Kidney (tissue), 14 donors: ENCODE results near the gene PIK3R3. TPM values are rescaled to one million over a fixed set of nuclear protein-coding genes. Genes with fewer than 3 reads are reported as not detected.

Experiments used
- DNase-seq, 5 donors: peaks; one replicate each; pipeline ENCODE4 v3.0.0-alpha.2; 2013 to 2020
- FAIRE-seq: peaks from 2 replicates; lab custom pipeline; 2012; peaks lifted over from hg19 to GRCh38; lab: Jason Lieb, UNC
- H3K27ac ChIP-seq, 2 donors: one replicate each; pipeline ENCODE4 v1.7.0; 2013; ENCODE audit warnings: low read depth in 2 of 2, low read length in 2 of 2, inconsistent platforms in 1 of 2
- H3K27me3 ChIP-seq: one replicate; pipeline ENCODE4 v1.7.1; 2013; ENCODE audit warnings: low read length, inconsistent platforms; ENCODE audit not compliant: control insufficient read depth, insufficient read depth
- H3K36me3 ChIP-seq, 3 donors: one replicate each; pipeline versions ENCODE4 v1.7.0 to v1.7.1; 2013; ENCODE audit warnings: low read length in 3 of 3, control low read depth in 1 of 3, inconsistent platforms in 1 of 3; ENCODE audit not compliant: insufficient read depth in 3 of 3, control insufficient read depth in 2 of 3
- H3K4me1 ChIP-seq, 3 donors: one replicate each; pipeline versions ENCODE4 v1.7.0 to v1.7.1; 2013; ENCODE audit warnings: low read length in 3 of 3, inconsistent platforms in 1 of 3, low read depth in 1 of 3; ENCODE audit not compliant: control insufficient read depth in 2 of 3, insufficient read depth in 2 of 3
- H3K4me3 ChIP-seq, 3 donors: one replicate each; pipeline versions ENCODE4 v1.7.0 to v1.8.1; 2013; ENCODE audit warnings: low read length in 3 of 3, control low read depth in 1 of 3, inconsistent platforms in 1 of 3
- H3K9ac ChIP-seq, 3 donors: one replicate each; pipeline versions ENCODE4 v1.7.0 to v1.7.1; 2013; ENCODE audit warnings: low read length in 3 of 3, control low read depth in 1 of 3, inconsistent platforms in 1 of 3
- H3K9me3 ChIP-seq, 3 donors: one replicate each; pipeline versions ENCODE4 v1.7.0 to v1.7.1; 2013; ENCODE audit warnings: low read length in 3 of 3, control low read depth in 1 of 3, inconsistent platforms in 1 of 3; ENCODE audit not compliant: control insufficient read depth in 2 of 3, insufficient read depth in 1 of 3
- CTCF ChIP-seq: IDR thresholded peaks from 3 replicates; pipeline ENCODE4 v1.5.1; 2012; ENCODE audit warnings: mild to moderate bottlenecking, moderate library complexity, borderline replicate concordance; ENCODE audit not compliant: insufficient read depth; ENCODE audit errors: extremely low read depth
- intact Hi-C: fragments of 100-400 bp; cut with DNase I; formaldehyde crosslinking; loops from one replicate; pipeline ENCODE4 v1.11.1; 2022
- polyA plus RNA-seq: library from polyadenylated mRNA; stranded (reverse); fragments of 350-450 nt; fragmentation: Illumina TruSeq; extraction: RNeasy Lipid Tissue Mini Kit (QIAGEN cat#74804); gene quantifications from one replicate; pipeline ENCODE4 v1.2.3, GENCODE V29; 2014; ENCODE audit warnings: low read depth, low replicate concordance; ENCODE audit not compliant: insufficient read depth
- total RNA-seq: library from RNA; stranded (reverse); fragmentation: NEBNext Ultra II Directional; extraction: Animal tissue kit (Norgen Biotek cat#: 25700); gene quantifications from one replicate; pipeline ENCODE4 v1.2.1, GENCODE V29; 2021
- donor health status: control.
- donor health status: control.
- donor health status: control.
- donor health status: control.
- donor health status: control.
- donor health status: DM: yes; HTN: yes; CAD: no.
- donor health status: Normal renal cell carcinoma (clear cell type).

The PIK3R3 gene
- total and polyA plus RNA-seq, 2 donors from 2014 or later = 9.7 to 44.2 TPM

GRCh38 chr1:46160212-46160611 lies 27.8 kb upstream of the PIK3R3 start:
- intact Hi-C loops = no loop called here
- no peak for FAIRE-seq

GRCh38 chr1:46159516-46159915 lies 27.1 kb upstream of the PIK3R3 start:
- DNase-seq (no peak), FAIRE-seq (no peak)
- intact Hi-C loops = no loop called here
- H3K9ac ChIP-seq = no peak overlapping the region
- H3K36me3 ChIP-seq = no peaks in the 10 kb centered on the region
- H3K4me1 ChIP-seq = no peaks in the 10 kb centered on the region
- no peak overlapping the region for H3K27ac ChIP-seq
- TF ChIP-seq CTCF = no peak
- no peak overlapping the region for H3K4me3 ChIP-seq
- H3K27me3 ChIP-seq = no peaks in the 10 kb centered on the region
- H3K9me3 ChIP-seq = no peaks in the 10 kb centered on the region

More at GRCh38 chr1:46160212-46160611, 27.8 kb upstream of the PIK3R3 start:
- no peak overlapping the region for H3K27ac ChIP-seq
- no peaks in the 10 kb centered on the region for H3K4me1 ChIP-seq
- no peaks in the 10 kb centered on the region for H3K9me3 ChIP-seq
- H3K9ac ChIP-seq = no peak overlapping the region
- H3K27me3 ChIP-seq = no peaks in the 10 kb centered on the region
- TF ChIP-seq CTCF = no peak
- H3K4me3 ChIP-seq = no peak overlapping the region
- no peak for DNase-seq
- no peaks in the 10 kb centered on the region for H3K36me3 ChIP-seq

GRCh38 chr1:46158312-46159281 lies 26.2 kb upstream of the PIK3R3 start:
- no peak for FAIRE-seq
- intact Hi-C loops = no loop called here

More at GRCh38 chr1:46158312-46159281, 26.2 kb upstream of the PIK3R3 start:
- Histone ChIP-seq H3K9ac (no peak overlapping the region), H3K36me3 (no peaks in the 10 kb centered on the region), H3K9me3 (no peaks in the 10 kb centered on the region), H3K27ac (no peak overlapping the region), H3K4me1 (no peaks in the 10 kb centered on the region), H3K4me3 (no peak overlapping the region), H3K27me3 (no peaks in the 10 kb centered on the region)
- no peak for TF ChIP-seq CTCF
- no peak for DNase-seq
